K562 treated with DMSO at 1 percent for 4 hours (cell line): ENCODE measurements around the gene PIH1D2. TPM values are rescaled to one million over a fixed set of nuclear protein-coding genes. Genes with fewer than 3 reads are reported as not detected.

Source experiments
- total RNA-seq: library from RNA; unstranded; fragments of 300-600 nt; gene quantifications from 2 replicates; pipeline ENCODE4 v1.2.3, GENCODE V29; 2022; ENCODE audit not compliant: insufficient read depth

PIH1D2 gene, protein sequence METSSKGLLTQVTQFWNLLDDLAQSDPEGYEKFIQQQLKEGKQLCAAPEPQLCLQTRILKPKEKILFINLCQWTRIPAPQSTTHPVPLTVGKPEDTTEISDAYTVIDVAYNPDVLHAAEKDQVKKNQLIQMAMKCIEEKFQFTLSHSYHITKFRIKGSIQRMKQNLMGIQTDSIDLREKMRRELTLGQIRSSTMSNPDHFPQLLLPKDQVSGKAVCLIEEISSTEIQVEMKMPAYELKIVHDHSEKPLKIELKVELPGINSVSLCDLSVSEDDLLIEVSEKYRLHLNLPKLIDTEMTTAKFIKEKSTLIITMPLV
- total RNA-seq, result 1.2 TPM in 1 of 2 replicates, not detected in the other

DNA sequence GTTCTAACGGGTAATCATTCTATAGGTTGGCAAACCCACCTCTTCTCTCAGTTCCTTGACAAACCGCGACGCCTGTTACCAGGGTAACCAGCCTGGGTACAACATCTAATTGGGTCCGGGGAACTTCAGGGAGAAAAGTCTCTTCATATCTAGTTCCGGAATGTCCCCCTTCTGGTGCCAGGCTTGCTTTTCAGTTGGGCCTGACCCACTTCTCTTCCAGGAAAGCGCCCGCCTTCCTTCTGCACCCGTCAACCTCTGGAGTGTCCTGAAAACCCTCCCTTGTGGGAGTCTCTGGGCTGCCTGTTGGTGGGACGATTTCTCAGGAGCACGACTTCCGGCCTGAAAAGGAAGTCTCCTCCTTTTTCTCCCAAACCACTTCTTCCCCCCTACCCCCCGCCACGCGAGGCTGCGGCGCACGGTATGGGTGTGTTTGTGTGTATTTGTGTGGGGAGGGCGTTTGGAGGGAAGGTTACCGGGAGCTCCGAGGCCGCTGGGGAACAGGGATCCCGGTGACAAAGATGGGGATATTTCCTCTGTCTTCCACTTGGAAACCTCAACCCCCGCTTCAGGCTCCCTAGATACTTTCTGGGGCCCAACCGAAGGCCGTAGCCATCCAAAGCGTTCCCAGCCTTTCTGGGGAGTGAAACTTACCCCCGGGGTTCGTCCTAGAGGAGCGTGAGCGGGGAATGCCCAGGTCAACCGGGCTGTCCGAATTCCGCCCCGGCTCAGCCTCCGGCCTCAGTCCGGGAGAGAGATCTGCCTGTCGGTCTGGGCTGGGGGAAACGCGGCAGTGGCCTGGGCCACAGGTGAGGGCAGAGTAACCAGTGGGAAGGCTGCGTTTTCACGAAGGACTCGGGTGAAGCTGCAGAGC is at the start of gene PIH1D2, which contains the start of gene NKAPD1:
Gene PIH1D2, minus strand, starts transcription at position 77 of the 871 bp plus-strand sequence. CDS start 843 bp downstream, outside the sequence.
Gene NKAPD1, plus strand, starts transcription at position 359 of the 871 bp plus-strand sequence. CDS start 1,276 bp downstream, outside the sequence.

DNA sequence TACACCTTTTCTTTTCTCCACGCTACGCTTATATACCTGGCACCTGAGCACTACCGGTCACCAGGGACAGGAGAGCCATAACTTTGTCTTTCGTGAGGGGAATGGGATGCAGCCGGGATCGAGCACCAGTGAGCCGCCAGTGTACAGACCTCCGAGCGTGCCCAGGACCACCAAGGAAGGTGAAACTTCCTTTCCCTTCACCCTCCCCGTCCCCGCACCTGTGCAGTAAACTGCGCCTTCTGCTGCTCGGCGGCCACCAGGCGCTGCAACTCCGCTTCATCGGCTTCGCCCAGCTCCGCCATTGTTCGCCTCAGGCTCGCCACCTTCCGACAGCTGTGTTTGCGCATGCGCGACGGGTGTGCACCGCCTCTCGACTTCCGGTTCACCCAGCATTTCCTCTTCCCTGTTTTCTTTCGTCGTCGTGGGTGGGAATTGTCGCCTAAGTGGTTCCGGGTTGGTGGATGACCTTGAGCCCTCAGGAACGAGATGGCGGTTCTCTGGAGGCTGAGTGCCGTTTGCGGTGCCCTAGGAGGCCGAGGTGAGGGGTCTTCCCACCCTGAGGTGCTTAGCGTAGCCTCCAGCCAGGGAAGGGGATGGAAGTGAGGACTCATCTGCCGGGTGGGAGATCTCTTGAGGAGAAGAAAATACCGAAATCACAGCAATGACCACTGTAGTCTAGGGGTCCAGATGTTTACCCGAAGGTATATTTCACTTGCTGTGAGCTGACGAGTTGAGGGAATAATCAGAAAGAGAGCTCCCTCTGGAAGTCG is 12.8 kb upstream of the PIH1D2 start, which contains the start of the genes SDHD and TIMM8B:
Gene SDHD, plus strand, starts transcription at position 452 of the 770 bp plus-strand sequence. Its CDS starts 35 bp downstream, at position 487.
Gene TIMM8B, minus strand, starts transcription at position 335 of the 770 bp plus-strand sequence. Its CDS starts 33 bp downstream, at position 302.

DNA sequence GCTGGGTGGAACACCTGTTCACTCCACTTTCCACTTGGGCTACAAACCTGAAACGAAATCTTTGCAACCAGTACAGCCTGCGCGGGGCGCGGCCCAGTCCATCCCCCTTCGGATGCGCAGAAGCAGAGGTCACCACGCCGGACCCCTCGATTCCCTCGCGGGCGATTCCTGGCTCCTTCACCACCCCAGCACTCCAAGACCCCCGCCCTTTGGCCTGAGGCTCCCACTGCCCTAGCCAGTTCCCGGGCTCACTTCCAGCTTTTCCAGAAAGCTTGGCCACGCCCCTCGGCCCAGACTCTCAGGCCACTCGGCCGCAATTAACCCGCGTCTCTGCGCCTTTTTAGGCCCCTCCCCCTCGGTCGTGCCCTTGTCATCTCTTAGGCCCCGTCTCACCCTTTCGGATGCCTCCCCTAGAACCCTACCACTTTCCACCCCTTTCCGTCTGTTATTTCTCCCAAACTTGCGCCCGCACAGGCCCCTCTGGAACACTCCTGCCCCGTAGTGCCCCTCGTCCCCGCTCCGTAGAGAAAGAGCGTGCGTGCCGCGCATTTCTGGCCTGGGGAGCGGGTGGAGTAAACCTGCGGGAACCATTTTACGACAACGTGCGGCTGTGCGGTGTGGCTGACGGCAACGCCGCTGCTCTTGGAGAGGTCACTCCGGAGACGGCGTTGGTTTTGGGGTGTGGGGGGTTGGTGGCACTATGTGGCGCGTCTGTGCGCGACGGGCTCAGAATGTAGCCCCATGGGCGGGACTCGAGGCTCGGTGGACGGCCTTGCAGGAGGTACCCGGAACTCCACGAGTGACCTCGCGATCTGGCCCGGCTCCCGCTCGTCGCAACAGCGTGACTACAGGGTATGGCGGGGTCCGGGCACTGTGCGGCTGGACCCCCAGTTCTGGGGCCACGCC is 48.8 kb downstream of the PIH1D2 start, which contains the start of gene DLAT:
Gene DLAT, plus strand, starts transcription at position 636 of the 906 bp plus-strand sequence. Its CDS starts 65 bp downstream, at position 701.

Other genes starting within 250 kb of the PIH1D2 start
- 13.7 and 16.7 TPM in 2 replicates for gene ALG9, start 202.4 kb downstream of the PIH1D2 start, total RNA-seq
- gene FDXACB1, start 194.9 kb downstream of the PIH1D2 start, total RNA-seq, result 0.74 and 0.84 TPM in 2 replicates
- gene CFAP68, start 194.5 kb downstream of the PIH1D2 start, total RNA-seq, result 23.6 and 32.1 TPM in 2 replicates
- gene CRYAB, start 162.2 kb downstream of the PIH1D2 start, total RNA-seq, result not detected in 2 replicates
- gene HSPB2, start 161.3 kb downstream of the PIH1D2 start, total RNA-seq, result not detected in 2 replicates
- 0.71 TPM in 1 of 2 replicates, not detected in the other for gene C11orf52, start 155.1 kb downstream of the PIH1D2 start, total RNA-seq
- 1.4 and 1.9 TPM in 2 replicates for gene DIXDC1, start 136.7 kb downstream of the PIH1D2 start, total RNA-seq
- gene DLAT, start 48.6 kb downstream of the PIH1D2 start, total RNA-seq, result 35.0 and 35.8 TPM in 2 replicates
- 13.3 and 13.5 TPM in 2 replicates for gene NKAPD1, start 282 bp upstream of the PIH1D2 start, total RNA-seq
- gene TIMM8B, start 12.7 kb upstream of the PIH1D2 start, total RNA-seq, result 45.8 and 65.1 TPM in 2 replicates
- gene SDHD, start 12.9 kb upstream of the PIH1D2 start, total RNA-seq, result 96.8 and 108 TPM in 2 replicates
- gene IL18, start 90.1 kb upstream of the PIH1D2 start, total RNA-seq, result 19.1 and 23.1 TPM in 2 replicates
- not detected in 2 replicates for gene TEX12, start 93.4 kb upstream of the PIH1D2 start, total RNA-seq
- 2.0 TPM in 1 of 2 replicates, not detected in the other for gene BCO2, start 101.5 kb upstream of the PIH1D2 start, total RNA-seq
- 12.3 and 12.5 TPM in 2 replicates for gene PTS, start 152.4 kb upstream of the PIH1D2 start, total RNA-seq
- gene PLET1, start 186.8 kb upstream of the PIH1D2 start, total RNA-seq, result not detected in 2 replicates